ENCODE measurements around the gene CHMP1A.

Gene CHMP1A

GRCh38 chr16:89606006-89606405 lies 51.5 kb downstream of the CHMP1A start:
- Histone ChIP-seq H3K9ac (no peak overlapping the region), H2AFZ (no peak overlapping the region), H3K4me1 (no peaks in the 10 kb centered on the region), H3K4me2 (ENCODE audit: low read length) (no peak overlapping the region), H3K27ac (no peak overlapping the region), H3K79me2 (no peaks in the 10 kb centered on the region), H3K27me3 (ENCODE audit: control insufficient read depth, insufficient read depth, low read length) (no peaks in the 10 kb centered on the region), H3K4me3 (ENCODE audit: low read depth, low read length) (no peak overlapping the region), H3K9me3 (ENCODE audit: control insufficient read depth, low read length) (no peaks in the 10 kb centered on the region), H3K36me3 (ENCODE audit: control insufficient read depth, insufficient read depth, low read length) (no peaks in the 10 kb centered on the region)
- TF ChIP-seq CTCF (IDR thresholded peaks at IDR 0.05), result no peak

- no peak overlapping the region for H3K4me2 ChIP-seq (ENCODE audit: low read length)
- H2AFZ ChIP-seq, result no peak overlapping the region
- H3K4me1 ChIP-seq, result no peaks in the 10 kb centered on the region
- no peaks in the 10 kb centered on the region for H3K9me3 ChIP-seq (ENCODE audit: control insufficient read depth, low read length)
- no peaks in the 10 kb centered on the region for H3K27me3 ChIP-seq (ENCODE audit: control insufficient read depth, insufficient read depth, low read length)
- H3K4me3 ChIP-seq (ENCODE audit: low read depth, low read length), result no peak overlapping the region
- H3K27ac ChIP-seq, result no peak overlapping the region
- H3K36me3 ChIP-seq (ENCODE audit: control insufficient read depth, insufficient read depth, low read length), result no peaks in the 10 kb centered on the region
- H3K79me2 ChIP-seq, result no peaks in the 10 kb centered on the region
- H3K9ac ChIP-seq, result no peak overlapping the region
- no peak for TF ChIP-seq CTCF (IDR thresholded peaks at IDR 0.05)
These were observed 52.1 kb downstream of the CHMP1A start for GRCh38 chr16:89605186-89605970.

DNA sequence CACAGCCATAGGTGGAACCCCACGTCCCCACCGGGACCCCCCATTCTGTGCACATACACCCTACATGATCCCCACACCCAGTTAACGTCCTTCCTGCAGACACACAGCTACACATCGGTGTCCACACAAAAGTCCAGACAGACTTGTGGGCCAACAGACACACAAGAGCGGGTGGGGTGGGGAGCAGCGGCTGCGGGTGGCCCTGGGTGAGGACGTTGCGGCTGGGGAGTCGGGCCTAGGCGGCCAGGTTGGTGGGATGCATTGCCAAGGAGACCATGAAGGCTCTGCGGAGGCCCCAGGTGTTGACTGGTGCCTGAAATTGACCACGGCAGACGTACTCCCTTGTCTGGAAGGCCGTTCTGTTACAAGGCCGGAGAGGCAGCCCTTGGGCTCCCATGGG lies 52.7 kb downstream of the CHMP1A start:
- H3K27me3 ChIP-seq (ENCODE audit: control insufficient read depth, insufficient read depth, low read length), result no peaks in the 10 kb centered on the region

GRCh38 chr16:89602952-89603590 lies 54.4 kb downstream of the CHMP1A start:
- no peak overlapping the region for H3K9ac ChIP-seq
- H3K79me2 ChIP-seq, result no peaks in the 10 kb centered on the region
- H3K4me2 ChIP-seq (ENCODE audit: low read length), result no peak overlapping the region
- no peak overlapping the region for H2AFZ ChIP-seq
- H3K27ac ChIP-seq, result no peak overlapping the region
- no peak for TF ChIP-seq CTCF (IDR thresholded peaks at IDR 0.05)
- no peaks in the 10 kb centered on the region for H3K27me3 ChIP-seq (ENCODE audit: control insufficient read depth, insufficient read depth, low read length)
- no peak overlapping the region for H3K4me3 ChIP-seq (ENCODE audit: low read depth, low read length)
- H3K4me1 ChIP-seq, result no peaks in the 10 kb centered on the region
- H3K9me3 ChIP-seq (ENCODE audit: control insufficient read depth, low read length), result no peaks in the 10 kb centered on the region
- no peaks in the 10 kb centered on the region for H3K36me3 ChIP-seq (ENCODE audit: control insufficient read depth, insufficient read depth, low read length)

More for the DNA sequence above, 52.7 kb downstream of the CHMP1A start:
- Histone ChIP-seq H3K9ac (no peak overlapping the region), H3K27ac (no peak overlapping the region), H3K4me1 (no peaks in the 10 kb centered on the region), H3K4me2 (ENCODE audit: low read length) (no peak overlapping the region), H2AFZ (no peak overlapping the region), H3K9me3 (ENCODE audit: control insufficient read depth, low read length) (no peaks in the 10 kb centered on the region), H3K79me2 (no peaks in the 10 kb centered on the region), H3K4me3 (ENCODE audit: low read depth, low read length) (no peak overlapping the region), H3K36me3 (ENCODE audit: control insufficient read depth, insufficient read depth, low read length) (no peaks in the 10 kb centered on the region)
- TF ChIP-seq CTCF (IDR thresholded peaks at IDR 0.05), result no peak
